Spleen (tissue), 7 donors: ENCODE data around the gene SUCLG2.

ENCODE experiments used
- POLR2A ChIP-seq, 3 donors: fragments of 450-650 bp; IDR thresholded peaks; one replicate each; pipeline ENCODE4 v1.5.1; 2017; ENCODE audit warnings: antibody characterized with exemption in 3 of 3, mild to moderate bottlenecking in 1 of 3
- POLR2AphosphoS5 ChIP-seq, 3 donors: sonication (generic); formaldehyde crosslinking; IDR thresholded peaks; one replicate each; pipeline ENCODE4 v1.5.1; 2017; ENCODE audit warnings: antibody characterized with exemption in 3 of 3
- TF ChIP-seq, protein P1 (sequence below), 11 experiments: fragments of 200-600 bp in 7 of 11; fragments of 450-650 bp in 4 of 11; sonication (generic) in 4 of 11; IDR thresholded peaks in 8 of 11; conservative IDR thresholded peaks in 3 of 11; 1 replicate in 7 of 11; 2 replicates in 4 of 11; pipeline versions ENCODE4 v1.4.0 to v1.8.0; 2016 to 2021; ENCODE audit warnings: antibody characterized with exemption in 11 of 11, inconsistent platforms in 4 of 11, mild to moderate bottlenecking in 1 of 11
- donor health status: DM: no; HTN: no; CAD: no; lungs with moderate emphysema.
- donor health status: DM: no; HTN: no; CAD: no.
- donor health status: DM: no; HTN: no; CAD: no.

GRCh38 chr3:67450153-67450552, 204.3 kb downstream of the SUCLG2 start:
- TF ChIP-seq, protein P1, sequence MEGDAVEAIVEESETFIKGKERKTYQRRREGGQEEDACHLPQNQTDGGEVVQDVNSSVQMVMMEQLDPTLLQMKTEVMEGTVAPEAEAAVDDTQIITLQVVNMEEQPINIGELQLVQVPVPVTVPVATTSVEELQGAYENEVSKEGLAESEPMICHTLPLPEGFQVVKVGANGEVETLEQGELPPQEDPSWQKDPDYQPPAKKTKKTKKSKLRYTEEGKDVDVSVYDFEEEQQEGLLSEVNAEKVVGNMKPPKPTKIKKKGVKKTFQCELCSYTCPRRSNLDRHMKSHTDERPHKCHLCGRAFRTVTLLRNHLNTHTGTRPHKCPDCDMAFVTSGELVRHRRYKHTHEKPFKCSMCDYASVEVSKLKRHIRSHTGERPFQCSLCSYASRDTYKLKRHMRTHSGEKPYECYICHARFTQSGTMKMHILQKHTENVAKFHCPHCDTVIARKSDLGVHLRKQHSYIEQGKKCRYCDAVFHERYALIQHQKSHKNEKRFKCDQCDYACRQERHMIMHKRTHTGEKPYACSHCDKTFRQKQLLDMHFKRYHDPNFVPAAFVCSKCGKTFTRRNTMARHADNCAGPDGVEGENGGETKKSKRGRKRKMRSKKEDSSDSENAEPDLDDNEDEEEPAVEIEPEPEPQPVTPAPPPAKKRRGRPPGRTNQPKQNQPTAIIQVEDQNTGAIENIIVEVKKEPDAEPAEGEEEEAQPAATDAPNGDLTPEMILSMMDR (IDR thresholded peaks at IDR 0.05 in 8 of 11, conservative IDR thresholded peaks at IDR 0.05 in 3 of 11) = no peak
- no peak for TF ChIP-seq POLR2A (IDR thresholded peaks at IDR 0.05)
- TF ChIP-seq POLR2AphosphoS5 (IDR thresholded peaks at IDR 0.05) = no peak
